Lung (tissue), 12 donors: ENCODE results near the gene POLR1H. TPM values are rescaled to one million over a fixed set of nuclear protein-coding genes. Genes with fewer than 3 reads are reported as not detected.

Experiments used
- ATAC-seq: fragments of 200-7000 bp; cut with Tn5 transposase; one replicate; pipeline ENCODE4 v1.9.1; 2020; ENCODE audit warnings: moderate number of reproducible peaks; ENCODE audit not compliant: insufficient read depth, low FRiP score
- DNase-seq, 3 donors: peaks; one replicate each; pipeline ENCODE4 v3.0.0-alpha.2; 2013 to 2017
- H3K27ac ChIP-seq, 2 donors: one replicate each; pipeline ENCODE4 v1.5.1; 2013; ENCODE audit warnings: mild to moderate bottlenecking in 2 of 2, moderate library complexity in 2 of 2, control low read depth in 1 of 2, inconsistent platforms in 1 of 2, low read depth in 1 of 2, low read length in 1 of 2
- H3K27me3 ChIP-seq, 3 donors: one replicate each; pipeline ENCODE4 v1.5.1; 2013; ENCODE audit warnings: low read length in 2 of 3; ENCODE audit not compliant: control insufficient read depth in 3 of 3, insufficient read depth in 3 of 3
- H3K36me3 ChIP-seq, 4 donors: one replicate each; pipeline ENCODE4 v1.5.1; 2013; ENCODE audit warnings: low read length in 4 of 4, mild to moderate bottlenecking in 1 of 4, moderate library complexity in 1 of 4; ENCODE audit not compliant: control insufficient read depth in 4 of 4, insufficient read depth in 4 of 4
- H3K4me1 ChIP-seq, 5 donors: one replicate each; pipeline ENCODE4 v1.5.1; 2013; ENCODE audit warnings: low read length in 5 of 5, mild to moderate bottlenecking in 2 of 5, moderate library complexity in 1 of 5; ENCODE audit not compliant: control insufficient read depth in 5 of 5, insufficient read depth in 5 of 5
- H3K4me3 ChIP-seq: one replicate; pipeline ENCODE4 v1.5.1; 2013; ENCODE audit warnings: mild to moderate bottlenecking, control low read depth, moderate library complexity
- H3K9ac ChIP-seq, 2 donors: one replicate each; pipeline ENCODE4 v1.5.1; 2013; ENCODE audit warnings: low read length in 2 of 2, control low read depth in 1 of 2; ENCODE audit not compliant: insufficient read depth in 1 of 2
- H3K9me3 ChIP-seq, 4 donors: one replicate each; pipeline ENCODE4 v1.5.1; 2013; ENCODE audit warnings: low read length in 3 of 4, mild to moderate bottlenecking in 1 of 4, moderate library complexity in 1 of 4; ENCODE audit not compliant: control insufficient read depth in 4 of 4, insufficient read depth in 3 of 4
- CTCF ChIP-seq: IDR thresholded peaks from 2 replicates; pipeline ENCODE4 v1.5.1; 2012; ENCODE audit warnings: mild to moderate bottlenecking; ENCODE audit errors: control extremely low read depth, extremely low read depth
- WGBS, 2 donors: extraction: QIAGEN DNeasy Blood & Tissue Kit; methylation state at CpG; one replicate each; pipeline ENCODE4 v1.1.7; 2013; 5-methylcytosine and 5-hydroxymethylcytosine counted together
- polyA plus RNA-seq, 2 donors: library from polyadenylated mRNA; stranded (reverse); fragments of 200-250 nt; gene quantifications; one replicate each; pipeline ENCODE4 v1.2.1, GENCODE V29; 2013
- total RNA-seq, 2 donors: library from RNA; depleted of rRNA in 1 of 2; stranded (reverse); fragments of >200 nt in 1 of 2; gene quantifications; one replicate each; pipeline ENCODE4 v1.2.1, GENCODE V29; 2014 to 2021
- donor health status: control.
- donor health status: control.
- donor health status: Bipolar disorder and iron deficiency.
- donor health status: healthy.
- donor health status: DM: yes; HTN: yes; CAD: no.

Gene POLR1H
- total and polyA plus RNA-seq, 4 donors, result 18.2 to 55.5 (median 38.6) TPM

GRCh38 chr6:30066082-30066481 lies 5.0 kb downstream of the POLR1H start:
- peak in 2 of 3 donors; percentile 17 to 19 for DNase-seq
- ATAC-seq, result no peak
- peak overlapping the region; percentile 2 to 85 for H3K27ac ChIP-seq
- H3K27me3 ChIP-seq, result peaks cover 0 to 4% (median 0%) of the 10 kb centered on the region in 3 donors
- H3K4me3 ChIP-seq, result no peak overlapping the region
- peak overlapping the region; percentile 50 to 99 for H3K9ac ChIP-seq
- no peak for TF ChIP-seq CTCF
- H3K36me3 ChIP-seq, result peaks cover 6 to 14% (median 11%) of the 10 kb centered on the region in 4 donors
- WGBS, 2 donors, result 10 to 14% methylated on average over 4 of the region's 4 CpGs
- no peaks in the 10 kb centered on the region for H3K9me3 ChIP-seq
- peaks cover 8 to 28% (median 8%) of the 10 kb centered on the region in 5 donors for H3K4me1 ChIP-seq

- H3K9ac ChIP-seq, result peak within 1 kb of the TSS; percentile 65 to 99
- peak within 1 kb of the TSS; percentile 75 for H3K4me3 ChIP-seq
- H3K4me1 ChIP-seq, result peaks cover 6 to 34% (median 8%) of the 10 kb centered on the region in 5 donors
- no peak for TF ChIP-seq CTCF
- H3K27me3 ChIP-seq, result peaks cover 0 to 8% (median 4%) of the 10 kb centered on the region in 3 donors
- H3K9me3 ChIP-seq, result no peaks in the 10 kb centered on the region
- peak; percentile 99 to 100 (median 100) for DNase-seq
- peak within 1 kb of the TSS; percentile 85 to 96 for H3K27ac ChIP-seq
- WGBS, 2 donors, result 0 to 1% methylated on average over 46 of the region's 46 CpGs
- peak; percentile 99 for ATAC-seq
- peaks cover 6 to 14% (median 11%) of the 10 kb centered on the region in 4 donors for H3K36me3 ChIP-seq
Observed at GRCh38 chr6:30066577-30067459, 5.8 kb downstream of the POLR1H start, which contains the start of gene PPP1R11. Gene PPP1R11, plus strand, starts transcription at chr6:30067198. Its CDS starts 213 bp downstream, at chr6:30067411.

GRCh38 chr6:30067460-30068139 lies 6.5 kb downstream of the POLR1H start:
- TF ChIP-seq CTCF, result no peak
- peak overlapping the region; percentile 75 for H3K4me3 ChIP-seq
- H3K27me3 ChIP-seq, result peaks cover 0 to 16% (median 12%) of the 10 kb centered on the region in 3 donors
- WGBS, 2 donors, result 11 to 12% methylated on average over 8 of the region's 8 CpGs
- peaks cover 3 to 26% (median 8%) of the 10 kb centered on the region in 5 donors for H3K4me1 ChIP-seq
- H3K27ac ChIP-seq, result peak overlapping the region; percentile 63 to 78
- no peaks in the 10 kb centered on the region for H3K9me3 ChIP-seq
- ATAC-seq (no peak), DNase-seq (no peak)
- peak overlapping the region; percentile 65 to 96 for H3K9ac ChIP-seq
- H3K36me3 ChIP-seq, result peaks cover 6 to 14% (median 11%) of the 10 kb centered on the region in 4 donors
